Gastroesophageal sphincter (tissue), 4 donors: Measurements from ENCODE around the gene SND1. TPM values are rescaled to one million over a fixed set of nuclear protein-coding genes. Genes with fewer than 3 reads are reported as not detected.

Source experiments
- ATAC-seq: fragments of 150-250 bp; one replicate; pipeline ENCODE4 v1.9.1; 2016; ENCODE audit warnings: mild to moderate bottlenecking, moderate library complexity
- H3K27ac ChIP-seq, 4 donors: fragments of 200-600 bp; sonication (generic) in 3 of 4; 1 replicate in 3 of 4; 2 replicates in 1 of 4; pipeline ENCODE4 v1.5.1; 2016 to 2019
- H3K27me3 ChIP-seq: fragments of 200-600 bp; sonication (generic); one replicate; pipeline ENCODE4 v1.5.1; 2019
- H3K36me3 ChIP-seq, 2 donors: fragments of 200-600 bp; sonication (generic); one replicate each; pipeline ENCODE4 v1.5.1; 2019; ENCODE audit warnings: control low read depth in 1 of 2
- H3K4me1 ChIP-seq, 3 donors: fragments of 200-600 bp; sonication (generic); 1 replicate in 2 of 3; 2 replicates in 1 of 3; pipeline ENCODE4 v1.5.1; 2016 to 2019; ENCODE audit warnings: control low read depth in 2 of 3
- H3K4me3 ChIP-seq, 2 donors: fragments of 200-600 bp; sonication (generic); one replicate each; pipeline ENCODE4 v1.5.1; 2019; ENCODE audit warnings: mild to moderate bottlenecking in 1 of 2, moderate library complexity in 1 of 2
- H3K9me3 ChIP-seq, 3 donors: fragments of 200-600 bp; sonication (generic); one replicate each; pipeline ENCODE4 v1.5.1; 2017 to 2019; ENCODE audit warnings: control low read depth in 2 of 3
- EP300 ChIP-seq: sonication (generic); formaldehyde crosslinking; IDR thresholded peaks from one replicate; pipeline ENCODE4 v1.6.1; 2017; ENCODE audit warnings: antibody characterized with exemption, mild to moderate bottlenecking
- POLR2A ChIP-seq, 2 donors: fragments of 450-650 bp; IDR thresholded peaks; one replicate each; pipeline ENCODE4 v1.6.1; 2017; ENCODE audit warnings: antibody characterized with exemption in 2 of 2, mild to moderate bottlenecking in 2 of 2, moderate library complexity in 1 of 2
- POLR2AphosphoS5 ChIP-seq: sonication (generic); formaldehyde crosslinking; IDR thresholded peaks from one replicate; pipeline ENCODE4 v1.6.1; 2017; ENCODE audit warnings: antibody characterized with exemption
- WGBS, 2 donors: methylation state at CpG; one replicate each; pipeline ENCODE4 v1.1.5; 2018; ENCODE audit warnings: low coverage in 1 of 2; 5-methylcytosine and 5-hydroxymethylcytosine counted together
- total RNA-seq, 4 donors: library from RNA; depleted of rRNA; stranded (reverse); fragments of >200 nt; gene quantifications; one replicate each; pipeline ENCODE4 v1.1.0, GENCODE V29; 2016
- TF ChIP-seq, protein P1 (sequence below), 4 experiments: fragments of 200-600 bp in 2 of 4; fragments of 450-650 bp in 2 of 4; sonication (generic) in 1 of 4; IDR thresholded peaks; one replicate each; pipeline ENCODE4 v1.5.1; 2017 to 2019; ENCODE audit warnings: antibody characterized with exemption in 4 of 4, mild to moderate bottlenecking in 2 of 4, moderate library complexity in 2 of 4

The SND1 gene
- total RNA-seq, 4 donors from 2014 or later: 97.1 to 119 (median 103) TPM

- H3K27ac ChIP-seq: no peak overlapping the region
- H3K4me1 ChIP-seq: no peaks in the 10 kb centered on the region
- H3K9me3 ChIP-seq: peaks cover 0 to 12% (median 0%) of the 10 kb centered on the region in 3 donors
- peaks cover 0 to 87% of the 10 kb centered on the region in 2 donors for H3K36me3 ChIP-seq
- TF ChIP-seq POLR2A (IDR thresholded peaks at IDR 0.05) (no peak), EP300 (no peak)
- H3K4me3 ChIP-seq: no peak overlapping the region
- H3K27me3 ChIP-seq: no peaks in the 10 kb centered on the region
- no peak for ATAC-seq
Observed at GRCh38 chr7:127706766-127707165, 54.8 kb downstream of the SND1 start.

DNA sequence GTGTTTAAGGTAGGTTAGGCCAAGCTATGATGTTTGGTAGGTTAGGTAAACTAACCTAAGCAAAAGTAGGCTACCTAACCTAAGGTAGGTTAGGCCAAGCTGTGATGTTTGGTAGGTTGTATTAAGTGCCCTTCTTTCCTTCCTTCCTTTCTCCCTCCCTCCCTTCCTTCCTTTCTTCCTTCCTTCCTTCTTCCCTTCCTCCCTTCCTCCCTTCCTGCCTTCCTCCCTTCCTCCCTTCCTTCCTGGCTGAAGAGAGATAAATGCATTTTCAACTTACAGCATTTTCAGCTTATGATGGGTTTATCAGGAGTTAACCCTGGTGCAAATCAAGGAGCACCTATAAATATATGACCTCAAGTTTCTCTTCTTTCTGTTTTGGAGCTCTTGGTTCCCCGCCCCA, 56.2 kb downstream of the SND1 start:
- no peaks in the 10 kb centered on the region for H3K27me3 ChIP-seq
- H3K36me3 ChIP-seq: peaks cover 0 to 79% of the 10 kb centered on the region in 2 donors
- no peaks in the 10 kb centered on the region for H3K4me1 ChIP-seq
- H3K9me3 ChIP-seq: peaks cover 0 to 12% (median 0%) of the 10 kb centered on the region in 3 donors
- WGBS, 2 donors: 78 to 100% methylated on average over 1 of the region's 1 CpG
- TF ChIP-seq, protein P1, sequence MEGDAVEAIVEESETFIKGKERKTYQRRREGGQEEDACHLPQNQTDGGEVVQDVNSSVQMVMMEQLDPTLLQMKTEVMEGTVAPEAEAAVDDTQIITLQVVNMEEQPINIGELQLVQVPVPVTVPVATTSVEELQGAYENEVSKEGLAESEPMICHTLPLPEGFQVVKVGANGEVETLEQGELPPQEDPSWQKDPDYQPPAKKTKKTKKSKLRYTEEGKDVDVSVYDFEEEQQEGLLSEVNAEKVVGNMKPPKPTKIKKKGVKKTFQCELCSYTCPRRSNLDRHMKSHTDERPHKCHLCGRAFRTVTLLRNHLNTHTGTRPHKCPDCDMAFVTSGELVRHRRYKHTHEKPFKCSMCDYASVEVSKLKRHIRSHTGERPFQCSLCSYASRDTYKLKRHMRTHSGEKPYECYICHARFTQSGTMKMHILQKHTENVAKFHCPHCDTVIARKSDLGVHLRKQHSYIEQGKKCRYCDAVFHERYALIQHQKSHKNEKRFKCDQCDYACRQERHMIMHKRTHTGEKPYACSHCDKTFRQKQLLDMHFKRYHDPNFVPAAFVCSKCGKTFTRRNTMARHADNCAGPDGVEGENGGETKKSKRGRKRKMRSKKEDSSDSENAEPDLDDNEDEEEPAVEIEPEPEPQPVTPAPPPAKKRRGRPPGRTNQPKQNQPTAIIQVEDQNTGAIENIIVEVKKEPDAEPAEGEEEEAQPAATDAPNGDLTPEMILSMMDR (IDR thresholded peaks at IDR 0.05): no peak
- TF ChIP-seq POLR2A (IDR thresholded peaks at IDR 0.05) (no peak), POLR2AphosphoS5 (no peak), EP300 (no peak)
- no peak for ATAC-seq
- no peak overlapping the region for H3K27ac ChIP-seq
- H3K4me3 ChIP-seq: no peak overlapping the region

DNA sequence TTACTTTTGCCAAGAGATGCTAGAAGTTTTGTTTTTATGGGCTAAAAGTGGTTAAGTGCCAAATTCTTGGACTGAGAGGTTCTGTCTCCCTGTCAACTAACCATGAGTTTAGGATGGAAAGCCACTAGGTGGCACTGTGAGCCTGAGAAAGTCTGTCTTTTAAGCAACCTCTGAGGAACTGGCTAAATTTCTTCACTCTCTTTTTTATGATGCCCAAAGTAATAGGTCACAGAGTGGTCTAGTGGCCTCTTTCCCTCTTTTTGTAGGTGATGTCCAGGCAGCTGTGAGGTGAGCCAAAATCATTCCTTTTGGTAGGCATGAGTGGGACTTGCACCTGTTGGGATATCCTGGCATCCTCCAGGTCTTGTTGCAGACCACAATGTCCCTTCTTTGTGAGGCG, 56.8 kb downstream of the SND1 start:
- H3K27me3 ChIP-seq: no peaks in the 10 kb centered on the region
- no peak overlapping the region for H3K27ac ChIP-seq
- peaks cover 0 to 12% (median 0%) of the 10 kb centered on the region in 3 donors for H3K9me3 ChIP-seq
- 88 to 100% methylated on average over 1 of the region's 1 CpG for WGBS, 2 donors
- TF ChIP-seq EP300 (no peak), POLR2AphosphoS5 (peak; percentile 11), POLR2A (IDR thresholded peaks at IDR 0.05) (no peak)
- TF ChIP-seq, protein P1 (IDR thresholded peaks at IDR 0.05): peak; percentile 52 to 80 (median 74)
- peak; percentile 70 for ATAC-seq
- H3K4me1 ChIP-seq: no peaks in the 10 kb centered on the region
- no peak overlapping the region for H3K4me3 ChIP-seq
- H3K36me3 ChIP-seq: peaks cover 0 to 75% of the 10 kb centered on the region in 2 donors

- Histone ChIP-seq H3K27ac (no peak overlapping the region), H3K4me1 (no peaks in the 10 kb centered on the region), H3K36me3 (peaks cover 0 to 70% of the 10 kb centered on the region in 2 donors), H3K27me3 (no peaks in the 10 kb centered on the region), H3K4me3 (no peak overlapping the region), H3K9me3 (peaks cover 0 to 12% (median 0%) of the 10 kb centered on the region in 3 donors)
- TF ChIP-seq, protein P1 (IDR thresholded peaks at IDR 0.05): no peak
- ATAC-seq: no peak
- 93 to 100% methylated on average over 1 of the region's 1 CpG for WGBS, 2 donors
Observed at GRCh38 chr7:127710635-127711034, 58.6 kb downstream of the SND1 start.

GRCh38 chr7:127711872-127712271, 59.9 kb downstream of the SND1 start:
- WGBS, 2 donors: 95 to 100% methylated on average over 2 of the region's 4 CpGs
- Histone ChIP-seq H3K4me1 (no peaks in the 10 kb centered on the region), H3K9me3 (peaks cover 0 to 12% (median 0%) of the 10 kb centered on the region in 3 donors), H3K36me3 (peaks cover 0 to 59% of the 10 kb centered on the region in 2 donors), H3K4me3 (no peak overlapping the region), H3K27ac (no peak overlapping the region), H3K27me3 (no peaks in the 10 kb centered on the region)
- ATAC-seq: no peak
- no peak for TF ChIP-seq POLR2A (IDR thresholded peaks at IDR 0.05)
- TF ChIP-seq POLR2AphosphoS5: no peak
- TF ChIP-seq EP300: no peak
- TF ChIP-seq, protein P1 (IDR thresholded peaks at IDR 0.05): no peak

GRCh38 chr7:127713006-127713405, 61.0 kb downstream of the SND1 start:
- Histone ChIP-seq H3K36me3 (peaks cover 0 to 62% of the 10 kb centered on the region in 2 donors), H3K4me1 (no peaks in the 10 kb centered on the region), H3K27me3 (no peaks in the 10 kb centered on the region), H3K4me3 (no peak overlapping the region), H3K9me3 (peaks cover 0 to 12% (median 0%) of the 10 kb centered on the region in 3 donors), H3K27ac (no peak overlapping the region)
- ATAC-seq: no peak
- TF ChIP-seq POLR2AphosphoS5 (no peak), EP300 (no peak), POLR2A (IDR thresholded peaks at IDR 0.05) (no peak)
- TF ChIP-seq, protein P1 (IDR thresholded peaks at IDR 0.05): no peak
